Astrocyte of the cerebellum (primary cell): ENCODE measurements around the gene TEAD2.
A peak's percentile ranks its signal among the peaks of the same experiment; 100 is the strongest.

Experiments used
- DNase-seq: peaks from one replicate; pipeline ENCODE4 v3.0.0-alpha.2; 2011; ENCODE audit warnings: low read depth
- H3K4me3 ChIP-seq: 2 replicates; pipeline ENCODE4 v1.5.1; 2011; ENCODE audit warnings: mild to moderate bottlenecking, low read depth, low read length, moderate library complexity
- CTCF ChIP-seq: IDR thresholded peaks from 2 replicates; pipeline ENCODE4 v1.5.1; 2012; ENCODE audit warnings: low read length, low read depth, moderate library complexity, mild to moderate bottlenecking; ENCODE audit errors: missing control alignments
- in situ Hi-C: cut with HindIII; loops from 2 replicates; pipeline ENCODE4 v1.10.0; 2017; ENCODE audit warnings: low sequenced_read_pairs

Gene TEAD2

DNA sequence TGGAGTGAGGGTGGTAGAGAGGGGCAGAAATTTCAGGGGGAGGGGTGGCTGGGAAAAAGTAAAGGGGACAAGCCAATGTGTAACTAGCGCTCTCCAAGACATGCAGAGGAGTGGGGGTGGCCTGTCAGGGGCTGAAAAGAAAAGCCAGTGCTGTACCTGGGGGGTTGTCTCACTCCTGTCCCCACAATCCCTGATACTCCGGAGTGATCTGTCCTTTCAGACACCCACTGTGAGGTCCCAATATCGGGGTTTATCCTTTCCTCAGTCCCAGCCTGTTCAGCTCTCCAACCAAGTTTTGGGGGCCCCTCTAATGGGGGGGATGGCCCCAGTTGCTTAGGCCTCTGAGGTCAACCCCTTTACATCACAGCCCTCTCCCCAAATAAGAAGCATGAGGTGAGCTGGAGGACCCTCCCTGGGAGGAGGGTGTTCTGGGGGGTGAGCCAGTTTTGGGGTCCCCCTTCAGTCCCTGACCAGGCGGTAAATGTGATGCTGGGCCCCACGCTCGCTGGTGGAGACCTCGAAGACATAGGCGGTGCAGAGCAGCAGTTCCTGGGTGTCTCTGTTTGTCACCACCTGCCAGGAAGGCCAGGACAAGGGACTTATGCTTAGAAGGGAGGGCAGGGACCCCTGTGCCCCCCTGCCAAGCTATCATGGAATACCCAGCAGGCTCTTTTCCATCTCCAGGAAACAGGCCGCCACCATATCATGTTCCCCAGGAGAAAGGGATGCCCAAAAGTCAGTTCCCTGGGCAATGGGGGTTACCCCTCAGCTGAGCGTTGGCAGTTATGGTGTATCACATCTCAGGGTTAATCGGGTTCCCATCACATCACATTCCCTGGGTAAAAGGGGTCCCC lies 21.1 kb downstream of the TEAD2 start:
- DNase-seq, result no peak
- TF ChIP-seq CTCF, result no peak
- in situ Hi-C loops, result no loop called here
- H3K4me3 ChIP-seq, result no peak overlapping the region

- in situ Hi-C loops, result no loop called here
- DNase-seq, result no peak
- no peak overlapping the region for H3K4me3 ChIP-seq
- no peak for TF ChIP-seq CTCF
Observed at GRCh38 chr19:49340069-49340864, 21.9 kb downstream of the TEAD2 start.

- DNase-seq, result no peak
- no peak for TF ChIP-seq CTCF
- H3K4me3 ChIP-seq, result peak overlapping the region; percentile 7
- in situ Hi-C loops, result no loop called here
Observed at GRCh38 chr19:49339301-49340068, 22.7 kb downstream of the TEAD2 start.

DNA sequence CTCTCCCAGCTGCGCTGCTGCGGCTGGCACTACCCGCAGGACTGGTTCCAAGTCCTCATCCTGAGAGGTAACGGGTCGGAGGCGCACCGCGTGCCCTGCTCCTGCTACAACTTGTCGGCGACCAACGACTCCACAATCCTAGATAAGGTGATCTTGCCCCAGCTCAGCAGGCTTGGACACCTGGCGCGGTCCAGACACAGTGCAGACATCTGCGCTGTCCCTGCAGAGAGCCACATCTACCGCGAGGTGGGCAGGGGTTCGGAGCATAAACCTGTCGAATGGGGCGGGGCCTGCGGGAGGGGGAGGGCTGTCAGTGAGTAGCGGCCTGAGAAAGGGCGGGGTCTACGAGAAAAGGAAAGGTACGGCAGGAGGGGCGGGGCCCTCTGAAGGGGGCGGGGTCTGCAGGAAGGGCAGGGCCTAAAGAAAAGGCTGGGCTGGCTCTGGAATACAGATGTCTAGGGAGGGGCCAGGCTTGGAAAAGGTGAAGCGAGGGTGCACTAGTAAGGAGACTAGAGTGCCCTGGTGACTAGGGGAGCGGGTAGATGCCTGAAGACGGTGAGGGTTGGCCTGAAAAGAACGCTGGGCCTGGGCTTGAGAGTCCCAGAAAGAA lies 23.4 kb downstream of the TEAD2 start:
- DNase-seq, result no peak
- no peak for TF ChIP-seq CTCF
- in situ Hi-C loops, result no loop called here
- peak overlapping the region; percentile 7 for H3K4me3 ChIP-seq

DNA sequence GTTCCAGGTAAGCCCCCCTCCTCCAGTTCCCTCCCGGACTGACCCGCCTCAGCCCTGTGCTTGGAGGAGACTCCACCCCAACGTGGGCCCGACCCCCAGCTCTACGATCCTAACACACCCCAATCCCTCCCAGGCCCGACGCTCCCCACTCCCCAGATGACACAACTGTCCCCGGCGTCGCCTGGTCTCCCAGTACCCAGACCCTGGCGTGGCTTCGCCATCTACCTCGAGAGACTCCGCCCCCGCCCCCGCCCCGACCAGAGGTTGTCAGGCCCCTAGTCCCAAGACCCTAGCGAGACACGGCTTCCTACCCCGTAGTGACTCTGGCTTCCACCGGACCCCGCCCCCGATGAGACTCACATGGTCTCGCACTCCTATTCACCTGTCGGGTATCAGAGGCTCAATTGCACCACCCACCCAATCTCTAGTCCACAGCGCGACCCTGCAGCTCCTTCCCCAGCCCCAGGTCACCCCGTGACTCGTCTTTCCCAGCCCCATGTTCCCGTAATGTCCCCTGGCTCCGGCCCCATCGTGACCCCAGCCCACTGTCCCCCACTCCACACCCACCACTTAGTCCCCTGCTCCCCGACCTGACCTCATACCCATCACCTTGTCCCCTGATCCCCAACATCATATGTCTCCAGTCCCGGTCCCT lies 24.1 kb downstream of the TEAD2 start:
- no peak for TF ChIP-seq CTCF
- no peak overlapping the region for H3K4me3 ChIP-seq
- DNase-seq, result no peak
- in situ Hi-C loops, result no loop called here
